Keratinocyte (primary cell): ENCODE results near the gene ZNF148. TPM values are rescaled to one million over a fixed set of nuclear protein-coding genes. Genes with fewer than 3 reads are reported as not detected.

Experiments
- DNase-seq: peaks from one replicate; pipeline ENCODE4 v3.0.0-alpha.2; 2011; ENCODE audit warnings: low read depth, missing footprints, low spot score
- FAIRE-seq: peaks from 2 replicates; lab custom pipeline; 2011; peaks lifted over from hg19 to GRCh38; lab: Jason Lieb, UNC
- H2AFZ ChIP-seq: 2 replicates; pipeline ENCODE4 v1.6.0; 2012; ENCODE audit warnings: low read length, control low read depth, inconsistent platforms; ENCODE audit not compliant: control insufficient read depth
- H3K27ac ChIP-seq: 2 replicates; pipeline ENCODE4 v1.5.1; 2011; ENCODE audit warnings: low read length; ENCODE audit not compliant: control insufficient read depth, insufficient read depth
- H3K27me3 ChIP-seq: 3 replicates; pipeline ENCODE4 v1.6.0; 2011; ENCODE audit warnings: low read length; ENCODE audit not compliant: control insufficient read depth, insufficient read depth; ENCODE audit errors: extremely low read depth
- H3K36me3 ChIP-seq, 2 experiments: 2 replicates in 1 of 2; 3 replicates in 1 of 2; pipeline ENCODE4 v1.5.1; 2011; ENCODE audit warnings: low read length in 2 of 2, mild to moderate bottlenecking in 1 of 2; ENCODE audit not compliant: control insufficient read depth in 2 of 2, insufficient read depth in 2 of 2; ENCODE audit errors: extremely low read depth in 1 of 2
- H3K4me1 ChIP-seq: 3 replicates; pipeline ENCODE4 v1.5.1; 2011; ENCODE audit warnings: low read length; ENCODE audit not compliant: control insufficient read depth, insufficient read depth; ENCODE audit errors: extremely low read depth
- H3K4me2 ChIP-seq: 3 replicates; pipeline ENCODE4 v1.6.0; 2011; ENCODE audit warnings: low read depth, low read length; ENCODE audit not compliant: control insufficient read depth, insufficient read depth; ENCODE audit errors: extremely low read depth
- H3K4me3 ChIP-seq, 3 experiments: fragments of 200-600 bp in 1 of 3; sonication (generic) in 1 of 3; 2 replicates in 2 of 3; 3 replicates in 1 of 3; pipeline ENCODE4 v1.5.1; 2011 to 2016; ENCODE audit warnings: low read length in 3 of 3, mild to moderate bottlenecking in 3 of 3, control low read depth in 2 of 3, inconsistent platforms in 1 of 3, low read depth in 1 of 3, mixed read lengths in 1 of 3, mixed run types in 1 of 3, moderate library complexity in 1 of 3; ENCODE audit not compliant: control insufficient read depth in 2 of 3, insufficient read depth in 2 of 3; ENCODE audit errors: extremely low read depth in 1 of 3
- H3K79me2 ChIP-seq: 2 replicates; pipeline ENCODE4 v1.6.0; 2012; ENCODE audit warnings: low read length; ENCODE audit not compliant: control insufficient read depth, insufficient read depth
- H3K9ac ChIP-seq: 3 replicates; pipeline ENCODE4 v1.6.0; 2011; ENCODE audit warnings: low read length; ENCODE audit not compliant: control insufficient read depth, insufficient read depth; ENCODE audit errors: extremely low read depth
- H3K9me1 ChIP-seq: 3 replicates; pipeline ENCODE4 v1.6.0; 2011; ENCODE audit warnings: low read length; ENCODE audit not compliant: control insufficient read depth, insufficient read depth; ENCODE audit errors: extremely low read depth
- H3K9me3 ChIP-seq: 2 replicates; pipeline ENCODE4 v1.5.1; 2012; ENCODE audit warnings: low read depth, low read length; ENCODE audit not compliant: control insufficient read depth
- H4K20me1 ChIP-seq: 3 replicates; pipeline ENCODE4 v1.6.0; 2011; ENCODE audit warnings: low read length; ENCODE audit not compliant: control insufficient read depth, insufficient read depth; ENCODE audit errors: extremely low read depth
- CTCF ChIP-seq, 3 experiments: IDR thresholded peaks in 1 of 3; conservative IDR thresholded peaks in 1 of 3; optimal IDR thresholded peaks in 1 of 3; 2 replicates in 2 of 3; 3 replicates in 1 of 3; pipeline versions ENCODE3 to v1.5.1; 2011; ENCODE audit warnings: low read length in 3 of 3, mild to moderate bottlenecking in 3 of 3, moderate library complexity in 2 of 3, control low read depth in 1 of 3, inconsistent platforms in 1 of 3; ENCODE audit not compliant: insufficient read depth in 2 of 3; ENCODE audit errors: extremely low read depth in 1 of 3
- EZH2 ChIP-seq: IDR thresholded peaks from one replicate; pipeline ENCODE4 v1.6.1; 2012; ENCODE audit warnings: inconsistent platforms, mild to moderate bottlenecking, low read length, moderate library complexity
- dilution Hi-C: fragments of 300-500 bp; cut with MboI; formaldehyde crosslinking; loops from one replicate; pipeline ENCODE4 v1.7.0; 2020; ENCODE audit warnings: low sequenced_read_pairs; ENCODE audit not compliant: extremely low pct_ligation_motif_present
- polyA plus RNA-seq, 5 experiments: library from polyadenylated mRNA; depleted of rRNA in 3 of 5; stranded (reverse) in 3 of 5; stranded (forward) in 1 of 5; unstranded in 1 of 5; fragments of >200 nt; gene quantifications; 1 replicate in 1 of 5; 2 replicates in 3 of 5; 3 replicates in 1 of 5; pipeline versions ENCODE4 v1.2.1 to v1.2.3, GENCODE V29; 2011 to 2012; ENCODE audit warnings: missing spikeins in 2 of 5, low read depth in 1 of 5, low replicate concordance in 1 of 5

ZNF148 gene
- polyA plus RNA-seq, 1 donor (not counting 4 experiments of a cell fraction or from before 2014, with no cell fraction given): 21.4 TPM

GRCh38 chr3:125395091-125395490, 20.0 kb upstream of the ZNF148 start:
- H3K9me3 ChIP-seq: no peaks in the 10 kb centered on the region
- H3K27ac ChIP-seq: no peak overlapping the region
- H3K4me2 ChIP-seq: no peak overlapping the region
- H3K9ac ChIP-seq: no peak overlapping the region
- no peak for TF ChIP-seq EZH2
- TF ChIP-seq CTCF (optimal IDR thresholded peaks at IDR 0.05 in 1 of 3, IDR thresholded peaks at IDR 0.05 in 1 of 3, conservative IDR thresholded peaks at IDR 0.05 in 1 of 3; ENCODE audit: extremely low read depth in 1 of 3, insufficient read depth in 2 of 3, low read length in 3 of 3): no peak
- no peak overlapping the region for H2AFZ ChIP-seq
- H3K27me3 ChIP-seq: no peaks in the 10 kb centered on the region
- DNase-seq: no peak
- H3K36me3 ChIP-seq: no peaks in the 10 kb centered on the region
- dilution Hi-C loops: no loop called here
- no peaks in the 10 kb centered on the region for H3K4me1 ChIP-seq
- no peaks in the 10 kb centered on the region for H3K9me1 ChIP-seq
- H4K20me1 ChIP-seq: no peaks in the 10 kb centered on the region
- no peaks in the 10 kb centered on the region for H3K79me2 ChIP-seq
- FAIRE-seq: no peak
- no peak overlapping the region for H3K4me3 ChIP-seq

DNA sequence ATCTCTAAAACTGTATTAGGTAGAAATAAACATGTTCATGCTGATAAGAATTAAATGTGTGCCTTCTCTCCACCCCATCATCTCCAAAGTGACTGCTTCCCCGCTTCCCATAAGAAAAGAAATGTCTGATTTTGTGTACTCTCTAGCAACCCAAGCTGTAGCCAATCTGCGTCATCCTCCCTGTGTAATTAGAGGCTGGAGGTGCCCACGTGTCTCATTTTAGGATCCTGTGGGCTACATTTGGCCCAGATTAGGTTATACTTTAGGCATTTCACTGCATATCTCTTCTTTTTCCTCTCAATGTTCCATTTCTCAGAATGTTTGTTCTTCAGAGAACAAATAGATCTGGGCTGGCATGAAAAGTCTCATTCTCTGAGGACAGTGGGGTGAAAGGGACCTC, 19.3 kb upstream of the ZNF148 start:
- TF ChIP-seq EZH2 (no peak), CTCF (optimal IDR thresholded peaks at IDR 0.05 in 1 of 3, IDR thresholded peaks at IDR 0.05 in 1 of 3, conservative IDR thresholded peaks at IDR 0.05 in 1 of 3; ENCODE audit: extremely low read depth in 1 of 3, insufficient read depth in 2 of 3, low read length in 3 of 3) (no peak)
- Histone ChIP-seq H3K9me1 (no peaks in the 10 kb centered on the region), H4K20me1 (no peaks in the 10 kb centered on the region), H3K27me3 (no peaks in the 10 kb centered on the region), H3K27ac (no peak overlapping the region), H2AFZ (no peak overlapping the region), H3K79me2 (no peaks in the 10 kb centered on the region), H3K36me3 (no peaks in the 10 kb centered on the region), H3K4me3 (no peak overlapping the region), H3K9me3 (no peaks in the 10 kb centered on the region), H3K9ac (no peak overlapping the region), H3K4me2 (no peak overlapping the region), H3K4me1 (no peaks in the 10 kb centered on the region)
- dilution Hi-C loops: no loop called here
- FAIRE-seq: no peak
- no peak for DNase-seq
